ENCODE results near the gene CNIH3.
A peak's percentile ranks its signal among the peaks of the same experiment; 100 is the strongest.

Gene CNIH3

GRCh38 chr1:224613486-224613885, 2.6 kb upstream of the CNIH3 start:
- no peak for DNase-seq (ENCODE audit: low spot score)

GRCh38 chr1:224616756-224617409, 766 bp downstream of the CNIH3 start:
- no peak for DNase-seq (ENCODE audit: low spot score)
- FAIRE-seq = no peak

More at GRCh38 chr1:224613486-224613885, 2.6 kb upstream of the CNIH3 start:
- no peak for FAIRE-seq

- FAIRE-seq (no peak), DNase-seq (ENCODE audit: low spot score) (no peak)
Observed at GRCh38 chr1:224617410-224618355, 1.6 kb downstream of the CNIH3 start.

GRCh38 chr1:224619209-224619608, 3.1 kb downstream of the CNIH3 start:
- no peak for DNase-seq (ENCODE audit: low spot score)
- FAIRE-seq = no peak

GRCh38 chr1:224620105-224620504, 4.0 kb downstream of the CNIH3 start:
- FAIRE-seq = no peak
- no peak for DNase-seq (ENCODE audit: low spot score)

GRCh38 chr1:224621813-224622682, 5.9 kb downstream of the CNIH3 start:
- FAIRE-seq = no peak
- no peak for DNase-seq (ENCODE audit: low spot score)

- DNase-seq (ENCODE audit: low spot score) = no peak
- FAIRE-seq = no peak
Observed at GRCh38 chr1:224622831-224623230, 6.7 kb downstream of the CNIH3 start.

GRCh38 chr1:224623310-224623714, 7.2 kb downstream of the CNIH3 start:
- peak; percentile 83 for DNase-seq (ENCODE audit: low spot score)
- FAIRE-seq = no peak

- FAIRE-seq (peak; percentile 96), DNase-seq (ENCODE audit: low spot score) (peak; percentile 98)
Observed at GRCh38 chr1:224623743-224624333, 7.7 kb downstream of the CNIH3 start.

- FAIRE-seq = no peak
- no peak for DNase-seq (ENCODE audit: low spot score)
Observed at GRCh38 chr1:224624432-224624831, 8.3 kb downstream of the CNIH3 start.

- DNase-seq (ENCODE audit: low spot score) (peak; percentile 53), FAIRE-seq (no peak)
Observed at GRCh38 chr1:224626042-224626441, 9.9 kb downstream of the CNIH3 start.

GRCh38 chr1:224629965-224630364, 13.8 kb downstream of the CNIH3 start:
- DNase-seq (ENCODE audit: low spot score) (no peak), FAIRE-seq (no peak)

- FAIRE-seq = no peak
Observed at GRCh38 chr1:224631462-224632115, 15.5 kb downstream of the CNIH3 start.

GRCh38 chr1:224632381-224632871, 16.3 kb downstream of the CNIH3 start:
- DNase-seq (ENCODE audit: low spot score) (peak; percentile 90), FAIRE-seq (peak; percentile 90)

More at GRCh38 chr1:224631462-224632115, 15.5 kb downstream of the CNIH3 start:
- no peak for DNase-seq (ENCODE audit: low spot score)

GRCh38 chr1:224632921-224633321, 16.8 kb downstream of the CNIH3 start:
- DNase-seq (ENCODE audit: low spot score) (peak; percentile 74), FAIRE-seq (peak; percentile 14)

GRCh38 chr1:224635356-224635755, 19.2 kb downstream of the CNIH3 start:
- DNase-seq (ENCODE audit: low spot score) (peak; percentile 66), FAIRE-seq (peak; percentile 71)

- FAIRE-seq (peak; percentile 95), DNase-seq (ENCODE audit: low spot score) (peak; percentile 99)
Observed at GRCh38 chr1:224637515-224637914, 21.4 kb downstream of the CNIH3 start.

GRCh38 chr1:224637936-224638335, 21.8 kb downstream of the CNIH3 start:
- FAIRE-seq = no peak
- DNase-seq (ENCODE audit: low spot score) = no peak

GRCh38 chr1:224639426-224639975, 23.4 kb downstream of the CNIH3 start:
- FAIRE-seq (no peak), DNase-seq (ENCODE audit: low spot score) (no peak)

GRCh38 chr1:224640018-224640417, 23.9 kb downstream of the CNIH3 start:
- FAIRE-seq (no peak), DNase-seq (ENCODE audit: low spot score) (no peak)

Data from RCC 7860 (cell line).